DND-41 (cell line): ENCODE data around the gene CKAP2L.

Source experiments
- EZH2 ChIP-seq: IDR thresholded peaks from 3 replicates; pipeline ENCODE4 v1.6.1; 2012; ENCODE audit warnings: borderline replicate concordance, low read depth, mild to moderate bottlenecking, moderate library complexity, low read length, inconsistent platforms; ENCODE audit not compliant: severe bottlenecking
- TF ChIP-seq, protein P1 (sequence below): IDR thresholded peaks from 2 replicates; pipeline ENCODE4 v1.5.1; 2012; ENCODE audit warnings: borderline replicate concordance, low read length, moderate library complexity, mild to moderate bottlenecking; ENCODE audit not compliant: poor library complexity, severe bottlenecking; ENCODE audit errors: extremely low read depth

DNA sequence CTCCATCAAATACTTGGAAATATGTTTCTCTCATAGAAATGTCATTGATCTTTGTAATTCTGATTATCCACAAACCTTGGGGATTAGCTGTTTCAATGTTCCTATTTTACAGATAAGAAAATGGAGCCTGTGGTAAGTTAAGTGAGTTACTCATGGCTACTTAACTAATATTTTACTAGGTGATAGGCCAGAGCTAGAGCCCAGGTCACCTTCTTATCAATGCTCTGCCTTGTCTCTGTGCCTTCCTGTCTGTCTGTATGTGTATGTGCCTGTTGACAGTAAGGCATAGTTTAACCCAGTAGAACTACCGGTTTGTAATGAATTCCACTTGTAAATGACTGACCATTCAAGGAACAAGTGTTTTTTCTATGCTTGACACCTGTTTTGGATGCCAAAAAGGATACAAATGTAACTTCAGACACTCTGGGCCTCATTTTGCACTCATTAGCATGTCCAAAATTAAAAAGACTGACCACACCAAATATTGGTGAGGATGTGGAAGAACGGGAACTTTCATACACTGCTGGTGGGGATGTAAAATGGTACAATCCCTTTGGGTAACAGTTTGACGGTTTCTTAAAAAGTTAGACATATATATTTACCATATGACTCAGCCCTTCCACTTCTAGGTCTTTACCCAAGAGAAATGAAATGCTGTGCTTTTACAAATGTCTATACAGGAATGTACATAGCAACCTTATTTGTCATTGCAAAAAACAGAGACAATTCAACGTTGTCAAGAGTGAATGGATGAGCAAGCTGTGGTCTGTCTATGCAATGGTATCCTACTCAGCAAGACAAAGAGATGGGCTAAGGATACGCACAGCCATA is 39.5 kb upstream of the CKAP2L start:
- TF ChIP-seq EZH2 = no peak
- TF ChIP-seq, protein P1, sequence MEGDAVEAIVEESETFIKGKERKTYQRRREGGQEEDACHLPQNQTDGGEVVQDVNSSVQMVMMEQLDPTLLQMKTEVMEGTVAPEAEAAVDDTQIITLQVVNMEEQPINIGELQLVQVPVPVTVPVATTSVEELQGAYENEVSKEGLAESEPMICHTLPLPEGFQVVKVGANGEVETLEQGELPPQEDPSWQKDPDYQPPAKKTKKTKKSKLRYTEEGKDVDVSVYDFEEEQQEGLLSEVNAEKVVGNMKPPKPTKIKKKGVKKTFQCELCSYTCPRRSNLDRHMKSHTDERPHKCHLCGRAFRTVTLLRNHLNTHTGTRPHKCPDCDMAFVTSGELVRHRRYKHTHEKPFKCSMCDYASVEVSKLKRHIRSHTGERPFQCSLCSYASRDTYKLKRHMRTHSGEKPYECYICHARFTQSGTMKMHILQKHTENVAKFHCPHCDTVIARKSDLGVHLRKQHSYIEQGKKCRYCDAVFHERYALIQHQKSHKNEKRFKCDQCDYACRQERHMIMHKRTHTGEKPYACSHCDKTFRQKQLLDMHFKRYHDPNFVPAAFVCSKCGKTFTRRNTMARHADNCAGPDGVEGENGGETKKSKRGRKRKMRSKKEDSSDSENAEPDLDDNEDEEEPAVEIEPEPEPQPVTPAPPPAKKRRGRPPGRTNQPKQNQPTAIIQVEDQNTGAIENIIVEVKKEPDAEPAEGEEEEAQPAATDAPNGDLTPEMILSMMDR = no peak
